Nucleus accumbens (tissue), 56 donors: Measurements from ENCODE around the gene CERS6.
A peak's percentile ranks its signal among the peaks of the same experiment; 100 is the strongest.

ENCODE experiments used
- DNase-seq, 56 donors: peaks; one replicate each; lab custom pipeline; 2025; lab: John Stamatoyannopoulos, UW

The CERS6 gene

DNA sequence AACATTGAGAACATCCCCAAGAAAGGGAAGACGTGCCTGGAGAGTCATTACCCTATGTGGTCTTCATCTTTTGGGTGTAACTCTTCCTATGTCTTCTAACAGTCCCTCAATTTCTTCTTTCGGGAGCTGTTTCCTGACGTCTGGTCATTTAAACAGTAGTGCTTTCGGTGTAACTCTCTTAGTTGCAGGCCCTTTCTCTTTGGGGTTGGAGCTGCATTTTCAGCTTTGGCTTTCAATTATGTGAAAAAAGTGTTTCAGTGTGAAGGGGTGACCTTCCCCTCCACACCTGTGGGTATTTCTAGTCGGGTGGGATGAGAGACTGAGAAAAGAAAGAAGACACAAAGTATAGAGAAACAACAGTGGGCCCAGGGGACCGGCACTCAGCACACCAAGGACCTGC, 105.9 kb downstream of the CERS6 start:
- DNase-seq: no peak

GRCh38 chr2:168562971-168563370, 106.9 kb downstream of the CERS6 start:
- no peak for DNase-seq

DNA sequence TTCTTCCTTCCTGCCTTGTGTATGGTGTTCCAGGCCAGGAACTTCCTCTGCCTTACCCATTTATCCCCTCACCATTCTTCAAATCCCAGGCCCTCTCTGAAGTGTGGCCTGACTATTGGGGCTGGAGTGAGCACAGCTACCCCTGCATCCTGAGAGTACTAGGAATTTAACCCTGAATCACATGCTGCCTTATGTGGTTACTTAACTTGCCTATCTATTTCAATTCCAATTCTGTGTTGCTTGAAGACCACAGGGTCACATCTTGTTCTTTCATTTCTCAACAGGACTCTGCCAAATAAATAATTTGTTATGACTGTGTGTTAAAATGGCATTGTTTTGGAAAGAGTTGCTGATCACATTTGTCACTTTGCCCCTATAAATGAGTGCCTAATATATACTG, 108.6 kb downstream of the CERS6 start:
- no peak for DNase-seq

DNA sequence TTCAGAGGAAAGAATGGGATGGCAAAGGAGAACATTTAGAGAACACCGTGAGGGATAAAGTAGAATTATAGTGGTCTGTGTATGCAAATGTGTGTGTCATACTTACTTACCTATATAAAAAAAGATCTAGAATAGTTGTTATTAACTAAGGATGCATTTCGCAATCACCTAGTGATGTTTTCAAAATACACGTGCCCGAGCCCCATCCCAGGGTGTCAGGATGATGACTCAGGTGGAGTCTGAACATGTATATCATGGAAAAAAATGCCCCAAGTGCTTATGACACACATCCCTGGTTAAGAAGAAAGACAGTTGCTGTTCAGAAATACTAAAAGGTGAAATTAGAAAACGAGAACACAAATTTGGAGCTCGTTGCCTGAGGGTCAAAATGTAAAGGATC, 109.0 kb downstream of the CERS6 start:
- no peak for DNase-seq

DNA sequence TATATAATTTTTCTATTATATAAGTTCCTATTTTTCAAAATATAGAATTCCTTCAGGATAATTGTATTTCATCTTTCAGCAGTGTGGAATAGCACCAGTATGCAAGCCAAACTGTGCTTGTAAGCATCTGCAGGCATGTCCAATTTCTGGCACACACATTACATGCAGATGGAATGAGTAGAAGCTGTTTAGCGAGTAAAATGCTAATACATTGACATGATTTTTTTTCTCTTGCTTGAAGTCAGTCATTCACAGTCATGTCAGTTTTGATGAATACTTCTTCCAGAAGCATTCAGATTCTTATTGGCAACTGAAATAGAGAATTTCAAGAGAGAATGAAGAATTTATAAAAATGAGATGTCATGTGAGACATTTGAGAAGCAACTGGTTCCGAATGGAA, 109.4 kb downstream of the CERS6 start:
- no peak for DNase-seq

DNA sequence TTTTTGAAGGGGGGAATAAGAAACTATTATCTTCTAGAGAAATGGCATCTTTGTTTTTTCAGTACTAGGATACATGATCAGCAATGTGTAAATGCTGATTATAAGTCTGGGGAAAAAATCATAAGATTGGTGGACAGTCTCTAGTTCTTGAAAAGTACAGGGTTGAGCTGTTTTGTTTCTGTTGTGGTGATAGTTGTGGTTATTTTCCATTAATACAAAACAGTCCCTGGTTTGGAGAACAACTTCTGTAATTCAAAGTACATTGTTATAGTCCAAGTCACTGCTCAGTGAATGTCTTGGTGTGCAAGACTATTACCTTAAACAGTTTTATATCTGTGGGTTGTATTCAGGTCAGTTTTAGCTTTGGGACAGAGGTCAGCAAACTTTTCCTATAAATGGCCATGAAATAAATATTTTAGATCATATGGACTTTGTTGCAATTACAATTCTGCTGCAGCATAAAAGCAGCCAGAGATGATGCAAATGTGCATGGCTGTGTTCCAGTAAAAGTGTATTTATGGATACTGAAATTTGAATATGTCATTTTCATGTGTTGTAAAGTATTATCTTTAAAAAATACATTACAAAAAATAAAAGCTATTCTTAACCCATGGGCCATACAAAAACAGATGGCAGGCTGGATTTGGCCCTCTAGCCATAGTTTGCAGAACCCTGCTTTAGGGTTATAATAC, 111.0 kb downstream of the CERS6 start:
- no peak for DNase-seq

DNA sequence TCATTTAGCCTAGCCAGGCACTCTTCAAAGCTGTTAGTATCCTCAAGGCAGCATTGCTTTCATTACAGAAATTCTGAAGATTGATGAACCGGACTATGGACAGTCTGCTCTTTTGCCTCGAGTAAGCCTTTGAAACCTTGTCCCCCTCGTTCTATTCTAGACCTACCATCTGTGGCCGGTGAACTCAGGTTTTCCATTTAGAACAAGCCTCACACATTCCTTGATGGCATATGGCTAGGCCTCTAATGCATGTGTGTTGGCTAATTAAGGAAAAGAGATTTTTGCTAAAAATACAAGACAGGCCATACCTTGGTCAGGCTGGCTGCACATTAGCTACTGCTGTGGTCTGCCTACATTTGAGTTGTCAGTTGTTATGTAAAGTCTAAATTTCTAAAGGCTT, 111.8 kb downstream of the CERS6 start:
- no peak for DNase-seq

DNA sequence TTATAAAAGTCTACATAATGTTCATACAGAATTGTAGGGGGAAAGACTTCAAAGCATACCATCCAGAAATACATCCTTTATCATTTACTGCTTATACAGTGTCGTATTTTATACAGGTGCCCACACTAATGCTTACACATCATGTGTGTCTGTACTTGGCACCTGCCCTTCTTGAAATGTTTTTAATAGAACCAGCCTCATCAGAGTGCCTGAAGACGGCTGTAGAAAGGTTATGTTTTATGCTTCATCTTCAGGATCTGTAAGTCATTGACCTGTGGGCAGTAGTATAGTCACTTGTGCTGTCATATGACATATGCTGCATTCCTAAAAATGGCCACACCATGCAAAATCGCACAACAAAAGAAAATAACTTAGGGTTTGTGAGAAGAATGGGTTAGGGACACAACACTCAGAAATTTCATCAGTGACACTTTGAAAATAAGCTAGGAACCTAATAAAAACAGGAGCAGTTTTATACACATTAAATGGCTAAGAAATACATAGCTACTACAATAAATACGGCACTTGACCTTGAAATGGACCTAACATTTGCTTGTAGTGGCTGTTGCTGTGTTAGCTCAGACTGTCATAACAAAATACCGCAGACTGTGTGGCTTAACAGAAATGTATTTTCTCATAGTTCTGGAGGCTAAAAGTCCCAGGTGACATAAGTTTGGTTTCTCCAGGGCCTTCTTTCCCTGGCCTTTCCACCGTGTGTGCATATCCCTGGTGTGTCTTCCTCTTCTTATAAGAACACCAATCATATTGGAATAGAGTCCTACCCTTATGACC, 112.6 kb downstream of the CERS6 start:
- DNase-seq: no peak

- no peak for DNase-seq
Observed at GRCh38 chr2:168571061-168571460, 115.0 kb downstream of the CERS6 start.

GRCh38 chr2:168573128-168573903, 117.2 kb downstream of the CERS6 start:
- no peak for DNase-seq

GRCh38 chr2:168574856-168575630, 119.0 kb downstream of the CERS6 start:
- DNase-seq: no peak

- DNase-seq: no peak
Observed at GRCh38 chr2:168577885-168578284, 121.8 kb downstream of the CERS6 start.

DNA sequence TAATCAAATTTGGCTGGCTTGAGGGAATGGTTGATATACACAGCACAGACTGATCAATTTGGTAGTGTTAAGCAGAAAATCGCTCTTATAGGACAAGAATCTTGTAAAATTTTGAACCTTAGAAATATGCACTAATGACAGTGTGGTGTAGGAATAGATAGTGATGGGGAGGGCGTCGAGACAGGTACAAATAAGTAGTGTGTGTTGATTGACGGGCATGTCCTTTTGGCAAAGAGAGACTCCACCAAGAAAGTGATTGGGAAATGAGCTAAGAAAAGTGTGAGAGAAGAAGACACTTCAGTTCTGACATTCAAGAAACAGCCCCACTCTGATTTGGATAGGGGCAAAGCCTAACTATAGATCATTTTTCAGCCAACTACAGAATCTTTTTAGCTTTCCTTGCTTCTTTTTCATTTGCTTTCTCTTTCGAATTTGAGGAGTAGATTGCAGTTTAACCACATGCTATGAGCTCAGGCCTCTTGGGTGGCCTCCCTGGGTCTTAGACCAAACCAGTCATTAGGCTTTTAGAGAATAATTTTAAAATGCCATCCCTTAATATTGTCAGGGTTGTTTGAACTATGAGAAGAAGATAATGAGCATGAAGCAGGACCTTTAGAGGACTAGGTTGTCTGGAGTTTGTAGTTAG, 127.1 kb downstream of the CERS6 start:
- no peak for DNase-seq

GRCh38 chr2:168583710-168584521, 127.8 kb downstream of the CERS6 start:
- peak in 4 of 56 donors; percentile 2 to 45 (median 30) for DNase-seq

DNA sequence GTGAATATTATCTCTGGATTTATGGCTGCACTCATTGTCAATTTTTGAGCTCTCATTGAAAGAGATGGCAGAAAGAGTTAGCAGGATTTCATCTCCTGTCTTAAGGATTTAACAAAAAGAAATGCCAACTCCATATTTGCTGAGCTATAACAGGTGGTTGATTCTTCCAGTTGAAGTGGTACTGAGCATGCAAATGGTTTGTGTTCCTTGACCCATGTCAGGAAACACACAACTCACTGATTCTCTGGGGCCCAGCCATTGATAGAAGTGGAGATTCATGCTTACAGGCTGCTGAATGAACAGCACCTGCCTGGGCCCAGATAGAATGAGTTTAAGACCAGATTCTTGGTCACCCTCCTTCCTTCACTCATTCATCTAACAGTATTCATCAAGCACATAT, 128.8 kb downstream of the CERS6 start:
- DNase-seq: no peak

GRCh38 chr2:168585700-168586099, 129.6 kb downstream of the CERS6 start:
- DNase-seq: no peak

- peak in 2 of 56 donors; percentile 14 to 25 for DNase-seq
Observed at GRCh38 chr2:168587307-168587706, 131.2 kb downstream of the CERS6 start.

DNA sequence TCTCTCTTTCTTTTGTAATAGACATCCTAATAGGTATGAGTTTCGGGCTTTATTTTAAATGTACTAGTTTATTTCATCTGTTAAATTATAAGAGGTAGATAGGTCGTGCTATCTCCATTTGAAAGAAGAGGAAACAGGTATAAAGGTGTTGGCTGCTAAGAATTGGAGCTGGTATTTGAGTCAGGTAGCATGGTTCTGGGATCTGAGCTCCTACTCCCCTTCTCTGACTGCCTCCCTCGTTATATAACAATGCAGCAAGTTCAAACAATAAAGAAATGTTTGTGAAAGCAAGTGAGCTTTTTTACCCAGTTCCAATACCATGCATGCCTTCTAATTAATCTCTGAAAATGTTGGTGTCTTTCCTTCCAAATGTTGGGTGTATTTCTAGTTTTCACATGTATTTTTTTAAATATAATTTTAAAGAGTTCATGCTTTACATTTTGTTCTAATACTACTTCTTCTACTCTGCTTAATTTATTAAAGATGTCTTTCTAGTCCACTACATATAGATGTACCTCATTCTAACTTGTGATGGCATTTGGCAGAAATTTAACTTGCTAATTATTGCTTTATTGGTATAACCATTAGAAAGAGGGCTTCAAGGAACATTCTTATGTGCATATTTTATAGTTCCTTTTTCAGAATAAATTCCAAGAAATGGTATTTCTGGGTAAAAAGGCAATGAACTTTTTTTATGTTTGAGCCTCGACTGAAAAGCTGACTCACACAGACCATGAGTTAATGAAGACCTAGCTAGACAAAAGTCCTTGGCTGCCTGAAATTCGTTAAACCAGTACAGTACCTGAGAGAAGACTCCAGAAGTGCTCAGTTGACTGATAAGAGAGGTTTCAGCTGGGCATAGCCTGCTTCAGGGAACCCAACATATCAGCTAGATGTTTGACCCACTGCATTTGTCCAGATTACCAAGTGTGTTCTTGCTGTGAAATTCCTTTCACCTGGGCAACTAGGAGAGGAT, 133.5 kb downstream of the CERS6 start:
- no peak for DNase-seq
